ENCODE data around the gene PTPN3. TPM values are rescaled to one million over a fixed set of nuclear protein-coding genes. Genes with fewer than 3 reads are reported as not detected.

The PTPN3 gene
- total and polyA plus RNA-seq, 2 experiments from 2014 or later, result 0.86 to 1.3 TPM

DNA sequence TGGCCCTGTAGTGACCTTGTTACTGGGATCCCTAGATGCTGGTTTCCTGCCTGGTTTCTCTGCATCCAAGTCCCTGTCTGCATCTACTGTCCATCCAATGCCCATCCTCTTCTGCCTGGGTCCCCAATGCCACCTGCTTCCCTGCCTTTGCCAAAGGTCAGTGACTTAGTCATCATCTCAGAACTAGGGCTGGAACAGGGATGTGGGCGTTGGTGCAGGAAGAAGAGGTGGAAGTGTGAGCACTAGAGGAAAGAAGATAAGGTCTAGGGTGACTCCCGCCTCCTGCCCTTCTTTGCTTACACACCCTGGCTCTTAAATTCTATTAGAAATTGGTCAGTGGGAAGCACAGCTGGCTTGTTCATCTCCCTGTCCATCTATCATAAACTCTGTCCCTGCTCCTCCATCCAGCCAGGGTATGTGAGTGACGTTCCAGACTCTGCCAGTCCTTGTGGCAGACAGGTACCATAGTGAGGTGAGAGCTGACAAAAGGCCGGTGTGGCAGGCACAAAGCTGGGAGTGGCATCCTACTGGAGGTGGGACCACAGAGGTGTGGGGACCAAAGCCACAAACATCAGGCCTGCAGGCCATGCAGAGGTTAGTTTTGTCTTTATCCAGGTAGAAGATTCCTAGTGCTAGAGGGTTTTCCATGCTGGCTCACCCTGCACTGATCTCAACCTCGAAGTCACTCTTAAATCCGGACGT lies 9.2 kb downstream of the PTPN3 start:
- no peak overlapping the region for H3K27ac ChIP-seq
- H3K79me2 ChIP-seq (ENCODE audit: insufficient read depth), result no peaks in the 10 kb centered on the region
- 79 to 86% methylated on average over 7 of the region's 7 CpGs for WGBS, 2 experiments (ENCODE audit: low coverage in 1 of 2, low lambda C conversion rate in 2 of 2, missing lambda C conversion rate in 2 of 2)
- H3K4me1 ChIP-seq (ENCODE audit: insufficient read depth), result no peaks in the 10 kb centered on the region
- no peaks in the 10 kb centered on the region for H3K36me3 ChIP-seq (ENCODE audit: low read depth)
- H3K9me3 ChIP-seq (ENCODE audit: low read depth), result no peaks in the 10 kb centered on the region
- H4K20me1 ChIP-seq (ENCODE audit: insufficient read depth), result no peaks in the 10 kb centered on the region
- H3K9me2 ChIP-seq (ENCODE audit: insufficient read depth), result no peaks in the 10 kb centered on the region
- no peak for DNase-seq
- no peak for TF ChIP-seq EZH2phosphoT487 (IDR thresholded peaks at IDR 0.05; ENCODE audit: insufficient read depth, low read depth)
- TF ChIP-seq EZH2 (IDR thresholded peaks at IDR 0.05; ENCODE audit: insufficient read depth, poor library complexity, severe bottlenecking), result no peak
- H3K4me2 ChIP-seq (ENCODE audit: unreplicated experiment), result no peak overlapping the region
- no peaks in the 10 kb centered on the region for H3F3A ChIP-seq (ENCODE audit: insufficient read depth)
- H2AFZ ChIP-seq, result no peak overlapping the region
- in situ Hi-C loops (cut with MboI), result no loop called here
- no peak overlapping the region for H3K9ac ChIP-seq
- H3K27me3 ChIP-seq (replicated peaks; ENCODE audit: insufficient read depth), result no peaks in the 10 kb centered on the region
- H3K4me3 ChIP-seq, result no peak overlapping the region

DNA sequence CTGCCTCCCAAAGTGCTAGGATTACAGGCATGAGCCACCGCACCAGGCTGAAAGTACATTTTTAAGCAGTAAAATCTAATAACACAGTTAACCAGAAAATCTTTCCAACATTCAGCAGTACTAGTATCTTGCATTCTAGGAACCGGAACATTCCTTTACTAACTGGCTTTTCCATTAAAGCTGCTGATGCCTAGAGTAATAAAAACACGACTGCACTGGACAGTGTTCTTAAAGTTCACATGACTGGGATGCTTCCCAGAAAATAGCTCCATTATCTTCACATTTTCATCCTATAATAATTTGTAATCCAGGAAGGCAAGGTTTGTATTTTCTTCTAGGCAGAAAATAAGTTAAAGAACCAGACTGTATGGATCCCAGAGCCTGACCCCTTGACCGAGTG lies 9.8 kb downstream of the PTPN3 start:
- Histone ChIP-seq H3K36me3 (ENCODE audit: low read depth) (no peaks in the 10 kb centered on the region), H3K4me1 (ENCODE audit: insufficient read depth) (no peaks in the 10 kb centered on the region), H3K9ac (no peak overlapping the region), H2AFZ (no peak overlapping the region), H3K27ac (no peak overlapping the region), H3F3A (ENCODE audit: insufficient read depth) (no peaks in the 10 kb centered on the region), H3K4me3 (no peak overlapping the region), H4K20me1 (ENCODE audit: insufficient read depth) (no peaks in the 10 kb centered on the region), H3K27me3 (replicated peaks; ENCODE audit: insufficient read depth) (no peaks in the 10 kb centered on the region), H3K4me2 (ENCODE audit: unreplicated experiment) (no peak overlapping the region), H3K9me3 (ENCODE audit: low read depth) (no peaks in the 10 kb centered on the region), H3K9me2 (ENCODE audit: insufficient read depth) (no peaks in the 10 kb centered on the region), H3K79me2 (ENCODE audit: insufficient read depth) (no peaks in the 10 kb centered on the region)
- no peak for DNase-seq
- TF ChIP-seq EZH2phosphoT487 (IDR thresholded peaks at IDR 0.05; ENCODE audit: insufficient read depth, low read depth) (no peak), EZH2 (IDR thresholded peaks at IDR 0.05; ENCODE audit: insufficient read depth, poor library complexity, severe bottlenecking) (no peak)
- in situ Hi-C loops (cut with MboI), result no loop called here
- 54 to 63% methylated on average over 4 of the region's 4 CpGs for WGBS, 2 experiments (ENCODE audit: low coverage in 1 of 2, low lambda C conversion rate in 2 of 2, missing lambda C conversion rate in 2 of 2)

DNA sequence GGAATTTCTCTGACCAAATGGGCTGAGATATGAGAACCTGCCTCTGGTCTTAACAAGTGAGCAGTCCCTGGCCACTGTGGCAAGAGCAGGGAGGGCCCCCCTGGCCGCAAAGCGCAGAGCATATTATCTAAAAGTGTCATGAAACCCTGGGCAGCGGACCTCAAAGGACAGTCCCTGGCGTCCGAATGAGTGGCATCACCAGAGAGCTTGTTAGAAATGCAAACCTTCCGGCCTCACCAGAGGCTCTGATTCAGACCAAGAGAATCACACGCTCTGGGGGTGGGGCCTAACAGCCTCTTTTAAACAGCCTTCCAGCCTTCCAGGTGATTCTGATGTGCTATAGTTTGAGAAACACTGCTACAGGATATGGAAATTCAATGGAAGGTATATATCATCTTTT lies 10.9 kb downstream of the PTPN3 start:
- in situ Hi-C loops (cut with MboI), result no loop called here
- DNase-seq, result no peak

DNA sequence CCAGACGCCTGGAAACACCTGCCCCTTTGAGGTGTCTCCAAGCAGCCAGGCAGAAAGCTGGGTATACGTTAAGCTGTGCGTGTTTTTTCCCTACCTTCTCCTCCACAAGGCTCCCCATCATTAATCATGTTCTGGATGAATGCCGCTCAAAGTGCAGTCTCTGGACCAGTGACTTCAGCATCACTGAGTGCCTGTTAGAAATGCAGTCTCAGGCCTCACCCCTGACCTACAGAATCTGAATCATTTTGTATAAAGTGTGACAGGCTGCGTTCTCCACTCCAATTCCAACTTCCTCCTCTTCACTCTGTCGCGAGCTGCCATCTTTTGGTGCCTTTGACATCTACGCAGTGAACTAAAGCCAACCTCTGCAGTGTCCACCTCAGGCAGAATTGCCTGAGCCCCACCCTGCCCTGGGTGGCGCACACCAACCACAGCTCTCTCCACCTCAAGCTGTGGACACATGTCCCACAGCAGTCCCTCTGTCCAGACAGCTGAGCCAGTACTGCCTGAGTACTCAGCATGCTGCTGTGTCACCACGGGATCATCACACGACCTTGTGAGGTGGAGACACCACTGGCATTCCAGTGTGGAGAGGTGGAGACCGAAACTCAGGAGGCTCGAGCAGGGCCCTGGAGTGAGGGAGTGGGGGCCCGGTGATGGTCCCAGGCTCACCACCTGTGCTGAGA lies 14.2 kb downstream of the PTPN3 start:
- H3K4me3 ChIP-seq, result no peak overlapping the region
- no peak overlapping the region for H3K4me2 ChIP-seq (ENCODE audit: unreplicated experiment)
- H3K9me3 ChIP-seq (ENCODE audit: low read depth), result no peaks in the 10 kb centered on the region
- TF ChIP-seq EZH2phosphoT487 (IDR thresholded peaks at IDR 0.05; ENCODE audit: insufficient read depth, low read depth), result no peak
- no peak for TF ChIP-seq EZH2 (IDR thresholded peaks at IDR 0.05; ENCODE audit: insufficient read depth, poor library complexity, severe bottlenecking)
- H4K20me1 ChIP-seq (ENCODE audit: insufficient read depth), result no peaks in the 10 kb centered on the region
- no peak overlapping the region for H3K27ac ChIP-seq
- in situ Hi-C loops (cut with MboI), result no loop called here
- H3K27me3 ChIP-seq (replicated peaks; ENCODE audit: insufficient read depth), result no peaks in the 10 kb centered on the region
- no peak for DNase-seq
- H3F3A ChIP-seq (ENCODE audit: insufficient read depth), result 0 out of 2 replicates have a peak, but pooled peaks cover 3% of the 10 kb centered on the region
- H3K9ac ChIP-seq, result no peak overlapping the region
- H3K4me1 ChIP-seq (ENCODE audit: insufficient read depth), result no peaks in the 10 kb centered on the region
- 94 to 95% methylated on average over 14 of the region's 14 CpGs for WGBS, 2 experiments (ENCODE audit: low coverage in 1 of 2, low lambda C conversion rate in 2 of 2, missing lambda C conversion rate in 2 of 2)
- no peaks in the 10 kb centered on the region for H3K36me3 ChIP-seq (ENCODE audit: low read depth)
- no peaks in the 10 kb centered on the region for H3K79me2 ChIP-seq (ENCODE audit: insufficient read depth)
- no peak overlapping the region for H2AFZ ChIP-seq
- no peaks in the 10 kb centered on the region for H3K9me2 ChIP-seq (ENCODE audit: insufficient read depth)

More for the DNA sequence above, 10.9 kb downstream of the PTPN3 start:
- Histone ChIP-seq H3K4me1 (ENCODE audit: insufficient read depth) (no peaks in the 10 kb centered on the region), H4K20me1 (ENCODE audit: insufficient read depth) (no peaks in the 10 kb centered on the region), H3K36me3 (ENCODE audit: low read depth) (no peaks in the 10 kb centered on the region), H2AFZ (no peak overlapping the region), H3K27me3 (replicated peaks; ENCODE audit: insufficient read depth) (no peaks in the 10 kb centered on the region), H3K79me2 (ENCODE audit: insufficient read depth) (no peaks in the 10 kb centered on the region), H3K27ac (no peak overlapping the region), H3K4me2 (ENCODE audit: unreplicated experiment) (no peak overlapping the region), H3K9me3 (ENCODE audit: low read depth) (no peaks in the 10 kb centered on the region), H3K4me3 (no peak overlapping the region), H3K9me2 (ENCODE audit: insufficient read depth) (no peaks in the 10 kb centered on the region), H3F3A (ENCODE audit: insufficient read depth) (0 out of 2 replicates have a peak, but pooled peaks cover under 1% of the 10 kb centered on the region), H3K9ac (no peak overlapping the region)
- no peak for TF ChIP-seq EZH2 (IDR thresholded peaks at IDR 0.05; ENCODE audit: insufficient read depth, poor library complexity, severe bottlenecking)
- TF ChIP-seq EZH2phosphoT487 (IDR thresholded peaks at IDR 0.05; ENCODE audit: insufficient read depth, low read depth), result no peak
- 72 to 75% methylated on average over 7 of the region's 7 CpGs for WGBS, 2 experiments (ENCODE audit: low coverage in 1 of 2, low lambda C conversion rate in 2 of 2, missing lambda C conversion rate in 2 of 2)
